ENCODE data around the gene FUT1.

The FUT1 gene

GRCh38 chr19:48742096-48742495, 10.3 kb downstream of the FUT1 start:
- FAIRE-seq (no peak), DNase-seq (ENCODE audit: insufficient read length, low spot score) (no peak)

DNA sequence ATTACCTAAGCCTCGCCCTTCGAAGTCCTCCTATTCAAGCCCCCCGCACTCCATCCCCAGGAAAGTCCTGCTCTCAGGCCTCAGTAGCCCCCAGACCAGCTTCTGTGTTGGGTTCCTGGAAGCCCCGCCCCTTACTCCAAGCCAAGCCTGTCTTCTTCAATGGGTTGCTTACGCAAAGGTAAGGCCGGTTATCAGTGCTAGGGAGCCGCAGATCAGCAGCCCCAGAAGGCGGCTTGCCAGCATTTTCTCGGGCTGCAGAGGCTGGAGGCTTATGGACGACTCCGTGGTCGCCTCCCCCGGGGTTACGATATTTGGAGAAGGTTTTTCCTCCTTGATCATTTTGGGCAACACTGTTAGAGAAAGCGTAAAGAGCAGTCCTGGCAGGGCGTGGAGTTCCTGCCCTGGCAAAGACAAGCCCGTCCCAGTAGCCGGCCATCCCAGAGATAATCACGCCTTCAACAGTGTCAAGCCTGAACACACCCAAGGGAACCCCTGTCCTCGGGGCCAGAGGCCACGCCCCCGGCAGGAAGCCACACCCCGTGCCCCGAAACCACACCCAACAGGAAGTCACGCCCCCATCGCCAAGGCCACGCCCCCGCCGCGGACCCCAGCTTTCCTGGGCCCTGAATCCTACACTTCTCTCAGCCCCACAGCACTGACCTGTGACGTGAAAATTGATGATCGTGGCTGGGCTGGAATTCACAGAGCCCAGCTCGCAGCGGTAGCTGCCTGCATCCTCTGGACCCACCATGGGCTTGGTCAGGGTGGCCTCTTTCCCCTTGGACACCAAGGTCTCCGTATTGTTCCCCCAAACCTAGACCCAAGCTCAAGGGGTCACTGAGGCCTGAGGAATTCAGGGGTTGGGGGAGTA, 11.1 kb downstream of the FUT1 start:
- FAIRE-seq (no peak), DNase-seq (ENCODE audit: insufficient read length, low spot score) (peak; percentile 36)

- no peak for DNase-seq (ENCODE audit: insufficient read length, low spot score)
Observed at GRCh38 chr19:48740164-48740972, 12.1 kb downstream of the FUT1 start, which contains the start of gene RASIP1. Gene RASIP1, minus strand, starts transcription at chr19:48740610. Its CDS starts 328 bp downstream, at chr19:48740282.

GRCh38 chr19:48739404-48740163, 12.9 kb downstream of the FUT1 start:
- FAIRE-seq = no peak
- DNase-seq (ENCODE audit: insufficient read length, low spot score) = no peak

More at GRCh38 chr19:48740164-48740972, 12.1 kb downstream of the FUT1 start, which contains the start of gene RASIP1:
- no peak for FAIRE-seq

DNA sequence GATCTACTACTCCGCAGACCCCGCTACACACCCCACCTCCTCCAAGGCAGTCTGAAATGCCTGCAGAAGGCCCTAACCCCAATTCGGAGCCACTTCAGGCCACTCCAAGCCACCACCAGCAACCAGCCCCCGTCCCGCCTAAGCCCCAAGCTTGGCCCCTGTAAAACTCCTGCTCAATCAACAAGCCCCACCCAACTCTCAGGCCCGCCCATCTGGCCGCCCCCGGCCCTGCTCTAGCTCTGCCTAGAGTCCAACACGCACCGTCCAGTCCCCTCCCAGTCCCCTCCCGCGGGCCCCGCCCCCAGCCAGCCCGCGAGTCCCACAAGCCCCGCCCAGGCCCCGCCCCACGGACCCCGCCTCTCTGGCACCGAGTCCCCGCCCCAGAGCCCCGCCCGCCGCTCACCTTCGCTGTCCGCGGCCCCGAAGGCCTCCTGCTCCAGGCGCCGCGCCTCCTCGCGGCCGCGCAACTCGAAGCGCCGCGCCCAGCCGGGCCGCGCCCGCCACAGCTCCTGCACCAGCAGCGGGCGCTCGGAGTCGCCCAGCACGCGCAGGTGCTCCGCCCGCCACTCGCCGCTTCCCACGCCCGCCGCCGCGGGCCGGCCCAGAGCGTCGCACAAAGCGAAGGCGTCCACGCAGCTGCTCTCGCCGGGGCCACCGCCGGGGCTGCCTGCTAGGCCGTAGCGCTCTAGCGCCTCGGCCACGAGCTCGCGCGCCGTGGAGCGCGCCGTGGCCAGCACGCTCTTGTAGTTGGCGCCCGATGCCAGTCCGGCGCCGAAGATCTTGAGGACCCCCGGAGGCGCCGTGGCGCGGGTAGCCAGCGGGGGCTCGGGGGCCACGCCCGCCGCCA, 13.7 kb downstream of the FUT1 start:
- FAIRE-seq = peak; percentile 73

GRCh38 chr19:48737360-48737998, 15.0 kb downstream of the FUT1 start:
- no peak for DNase-seq (ENCODE audit: insufficient read length, low spot score)
- no peak for FAIRE-seq

More for the DNA sequence above, 13.7 kb downstream of the FUT1 start:
- DNase-seq (ENCODE audit: insufficient read length, low spot score) = peak; percentile 92

- FAIRE-seq (no peak), DNase-seq (ENCODE audit: insufficient read length, low spot score) (no peak)
Observed at GRCh38 chr19:48735031-48735615, 17.3 kb downstream of the FUT1 start.

GRCh38 chr19:48734625-48735024, 17.8 kb downstream of the FUT1 start:
- DNase-seq (ENCODE audit: insufficient read length, low spot score) (no peak), FAIRE-seq (no peak)

DNA sequence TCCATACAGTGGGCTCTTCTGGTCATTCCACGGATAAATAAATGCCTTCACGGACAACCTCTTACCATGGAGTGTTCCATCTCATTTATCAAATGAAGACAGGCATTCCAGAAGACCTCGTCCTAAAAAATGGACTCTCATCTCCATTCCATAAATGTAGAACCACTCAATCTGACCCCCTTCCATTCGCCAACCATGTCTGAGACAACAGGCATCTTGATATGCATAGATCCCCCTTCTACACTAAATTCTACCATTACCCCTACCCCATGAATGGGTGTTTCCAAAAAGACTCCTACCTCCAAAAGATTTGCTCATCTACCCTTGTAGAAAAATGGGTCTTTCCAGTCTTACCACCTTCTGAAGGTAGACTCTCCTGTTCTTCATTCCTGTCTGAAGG, 21.0 kb downstream of the FUT1 start:
- DNase-seq (ENCODE audit: insufficient read length, low spot score) (no peak), FAIRE-seq (no peak)

DNA sequence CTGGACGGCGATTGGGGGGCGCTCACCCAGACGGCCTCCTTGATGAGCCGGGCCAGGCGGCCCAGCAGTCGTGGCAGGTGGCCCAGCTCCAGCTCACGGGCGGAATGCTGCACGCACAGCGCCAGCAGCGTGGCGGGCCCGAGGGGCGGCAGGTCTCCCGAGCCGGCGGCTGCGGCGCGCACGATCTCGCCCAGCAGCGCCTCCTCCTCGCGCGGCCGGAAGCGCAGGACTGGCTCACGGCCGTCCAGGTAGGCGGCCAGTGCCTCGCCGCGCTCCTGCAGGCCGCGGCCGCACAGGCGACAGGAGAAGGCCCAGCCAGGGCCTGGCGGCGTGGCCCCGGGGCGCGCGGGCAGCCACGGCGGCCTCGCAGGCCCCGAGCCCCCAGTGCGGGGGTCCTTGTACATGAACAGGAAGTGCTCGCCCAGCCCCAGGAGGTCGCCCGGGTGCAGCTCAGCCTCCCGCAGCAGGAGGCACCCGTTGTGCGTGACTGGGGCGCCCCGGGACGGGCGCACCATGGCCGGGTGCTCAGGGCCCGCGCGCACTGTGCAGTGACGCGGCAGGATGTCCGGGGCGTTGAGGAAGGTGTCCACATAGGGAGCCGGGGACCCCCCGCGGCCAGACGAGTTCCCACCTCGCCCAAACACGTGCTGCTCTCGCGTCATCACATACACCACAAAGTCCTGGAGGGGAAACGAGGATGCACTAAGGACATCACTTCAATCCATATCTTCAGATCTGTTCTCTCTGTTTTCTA, 23.4 kb downstream of the FUT1 start:
- FAIRE-seq (no peak), DNase-seq (ENCODE audit: insufficient read length, low spot score) (no peak)

DNA sequence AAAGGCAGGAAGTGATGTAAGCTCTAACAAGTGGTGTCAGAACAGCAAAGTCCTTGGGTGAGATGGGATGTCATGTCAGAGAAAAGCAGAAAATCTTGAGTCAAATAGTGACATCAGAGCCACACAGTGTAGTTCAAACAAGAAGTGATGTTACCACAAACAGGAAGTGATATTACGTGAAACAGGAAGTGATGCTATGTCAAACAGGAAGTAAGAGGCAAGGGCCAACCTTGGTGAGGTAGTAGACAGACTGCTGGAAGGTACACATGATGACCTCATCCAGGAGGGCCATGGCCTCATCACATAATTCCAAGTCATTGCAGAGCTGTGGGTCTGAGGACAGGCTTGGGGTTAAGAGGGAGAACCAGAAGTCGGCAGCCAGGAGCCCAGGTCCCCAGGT, 25.9 kb downstream of the FUT1 start:
- DNase-seq (ENCODE audit: insufficient read length, low spot score) (no peak), FAIRE-seq (no peak)

- DNase-seq (ENCODE audit: insufficient read length, low spot score) = peak; percentile 72
Observed at GRCh38 chr19:48724796-48725753, 27.4 kb downstream of the FUT1 start.

DNA sequence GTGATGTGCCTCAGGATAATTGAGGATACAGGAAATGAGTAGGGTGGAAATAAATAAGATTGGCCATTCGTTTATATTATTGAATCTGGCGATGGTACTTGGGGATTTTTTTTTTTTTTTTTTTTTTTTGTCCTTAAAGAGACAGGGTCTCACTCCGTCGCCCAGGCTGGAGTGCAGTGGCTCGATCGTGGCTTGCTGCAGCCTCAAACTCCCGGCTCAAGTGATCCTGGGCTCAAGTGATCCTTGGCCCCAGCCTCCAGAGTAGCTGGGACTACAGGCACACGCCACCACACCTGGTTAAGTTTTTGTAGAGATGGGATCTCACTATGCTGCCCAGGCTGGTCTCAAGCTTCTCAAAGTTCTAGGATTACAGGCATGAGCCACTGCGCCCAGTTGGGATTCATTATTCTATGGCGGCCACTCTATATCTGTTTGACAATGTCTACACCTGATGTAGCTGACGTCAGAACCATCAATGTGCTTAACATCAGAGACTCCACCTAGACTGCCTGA, 30.2 kb downstream of the FUT1 start:
- FAIRE-seq = no peak
- DNase-seq (ENCODE audit: insufficient read length, low spot score) = no peak

More at GRCh38 chr19:48724796-48725753, 27.4 kb downstream of the FUT1 start:
- no peak for FAIRE-seq

DNA sequence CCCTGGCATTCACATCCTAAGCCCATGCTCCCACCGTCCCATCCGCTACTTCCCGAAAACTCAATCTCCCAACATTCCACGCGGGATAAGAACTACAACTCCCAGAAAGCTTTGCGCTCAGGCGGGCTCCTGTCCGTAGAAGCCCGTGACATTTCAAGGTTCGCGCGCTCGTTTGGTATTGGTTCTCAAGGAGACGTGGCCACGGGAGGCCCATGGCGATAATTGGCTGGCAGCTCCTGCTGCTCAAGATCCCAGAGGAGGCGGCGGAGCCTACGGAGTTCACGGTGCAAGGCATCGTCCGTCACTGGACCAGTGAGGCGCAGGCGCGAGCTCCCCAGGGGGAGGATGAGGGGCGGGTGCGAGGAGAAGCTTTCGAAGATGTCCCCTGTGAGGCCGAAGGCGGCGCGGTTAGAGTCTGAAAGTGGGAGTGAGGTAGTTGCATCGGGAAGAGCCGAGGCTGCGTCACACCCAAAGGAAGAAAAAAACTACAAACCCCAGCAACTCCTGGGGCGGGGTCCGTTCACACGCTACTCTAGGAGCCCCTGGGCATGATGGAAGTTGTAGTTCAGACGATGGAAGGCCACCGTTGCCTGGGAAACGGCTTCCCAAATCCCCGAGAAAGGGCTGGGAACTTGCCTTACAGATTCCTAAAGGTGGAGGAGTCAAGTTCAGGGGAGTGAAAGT, 31.7 kb downstream of the FUT1 start:
- peak; percentile 95 for FAIRE-seq

GRCh38 chr19:48720251-48720612, 32.2 kb downstream of the FUT1 start:
- DNase-seq (ENCODE audit: insufficient read length, low spot score) (no peak), FAIRE-seq (no peak)

More for the DNA sequence above, 31.7 kb downstream of the FUT1 start:
- DNase-seq (ENCODE audit: insufficient read length, low spot score) = peak; percentile 98

Data from HTR-8/SVneo (cell line).